Astrocyte (in vitro differentiated cells and primary cell): ENCODE data around the gene GATA2. TPM values are rescaled to one million over a fixed set of nuclear protein-coding genes. Genes with fewer than 3 reads are reported as not detected.

Experiments
- DNase-seq: peaks from one replicate; pipeline ENCODE4 v3.0.0-alpha.2; 2010; ENCODE audit warnings: low read depth
- FAIRE-seq: peaks from 2 replicates; lab custom pipeline; 2011; peaks lifted over from hg19 to GRCh38; lab: Jason Lieb, UNC
- H2AFZ ChIP-seq: 2 replicates; pipeline ENCODE4 v1.6.0; 2012; ENCODE audit warnings: low read depth, low read length, inconsistent platforms
- H3K27ac ChIP-seq: 2 replicates; pipeline ENCODE4 v1.5.1; 2011; ENCODE audit warnings: low read depth, low read length, inconsistent platforms
- H3K27me3 ChIP-seq: 2 replicates; pipeline ENCODE4 v1.6.0; 2011; ENCODE audit warnings: low read length, inconsistent platforms; ENCODE audit not compliant: insufficient read depth
- H3K36me3 ChIP-seq: 2 replicates; pipeline ENCODE4 v1.5.1; 2011; ENCODE audit warnings: low read length, inconsistent platforms; ENCODE audit not compliant: insufficient read depth
- H3K4me1 ChIP-seq: 2 replicates; pipeline ENCODE4 v1.5.1; 2011; ENCODE audit warnings: low read length, inconsistent platforms; ENCODE audit not compliant: insufficient read depth
- H3K4me2 ChIP-seq: 2 replicates; pipeline ENCODE4 v1.6.0; 2012; ENCODE audit warnings: low read length, inconsistent platforms
- H3K4me3 ChIP-seq: 2 replicates; pipeline ENCODE4 v1.5.1; 2011; ENCODE audit warnings: low read depth, mild to moderate bottlenecking, low read length, inconsistent platforms; ENCODE audit not compliant: insufficient read depth
- H3K79me2 ChIP-seq: 2 replicates; pipeline ENCODE4 v1.6.0; 2012; ENCODE audit warnings: mild to moderate bottlenecking, low read length, inconsistent platforms; ENCODE audit not compliant: insufficient read depth
- H3K9ac ChIP-seq: 2 replicates; pipeline ENCODE4 v1.6.0; 2012; ENCODE audit warnings: mild to moderate bottlenecking, low read length, inconsistent platforms
- H3K9me3 ChIP-seq: 2 replicates; pipeline ENCODE4 v1.5.1; 2012; ENCODE audit warnings: low read depth, mild to moderate bottlenecking, low read length, inconsistent platforms; ENCODE audit not compliant: insufficient read depth
- H4K20me1 ChIP-seq: 2 replicates; pipeline ENCODE4 v1.6.0; 2012; ENCODE audit warnings: low read length, inconsistent platforms; ENCODE audit not compliant: insufficient read depth
- H3K27ac Mint-ChIP-seq: one replicate; pipeline ENCODE4 v1.8.0; 2021; ENCODE audit warnings: mild to moderate bottlenecking, mixed read lengths; ENCODE audit not compliant: unreplicated experiment
- H3K27me3 Mint-ChIP-seq: one replicate; pipeline ENCODE4 v1.8.0; 2021; ENCODE audit warnings: low read depth, mixed read lengths; ENCODE audit not compliant: unreplicated experiment
- H3K36me3 Mint-ChIP-seq: one replicate; pipeline ENCODE4 v1.8.0; 2021; ENCODE audit warnings: low read depth, mixed read lengths; ENCODE audit not compliant: unreplicated experiment
- H3K4me1 Mint-ChIP-seq: one replicate; pipeline ENCODE4 v1.8.0; 2021; ENCODE audit warnings: low read depth, mixed read lengths; ENCODE audit not compliant: unreplicated experiment
- H3K4me3 Mint-ChIP-seq: one replicate; pipeline ENCODE4 v1.8.0; 2021; ENCODE audit warnings: mild to moderate bottlenecking, moderate library complexity, mixed read lengths; ENCODE audit not compliant: unreplicated experiment
- H3K9me3 Mint-ChIP-seq: one replicate; pipeline ENCODE4 v1.8.0; 2021; ENCODE audit warnings: mild to moderate bottlenecking, mixed read lengths; ENCODE audit not compliant: unreplicated experiment
- EZH2 ChIP-seq: IDR thresholded peaks from 2 replicates; pipeline ENCODE4 v1.6.1; 2012; ENCODE audit warnings: mild to moderate bottlenecking, low read length, inconsistent platforms; ENCODE audit not compliant: insufficient read depth
- total RNA-seq: library from RNA; stranded (reverse); gene quantifications from 2 replicates; pipeline ENCODE4 v1.2.1, GENCODE V29; 2021
- TF ChIP-seq, protein P1 (sequence below): IDR thresholded peaks from 2 replicates; pipeline ENCODE4 v1.5.1; 2011; ENCODE audit warnings: low read depth, mild to moderate bottlenecking, inconsistent platforms, low read length, moderate library complexity; ENCODE audit not compliant: insufficient read depth

The GATA2 gene
- total RNA-seq, 1 donor from 2014 or later: 1.7 TPM

DNA sequence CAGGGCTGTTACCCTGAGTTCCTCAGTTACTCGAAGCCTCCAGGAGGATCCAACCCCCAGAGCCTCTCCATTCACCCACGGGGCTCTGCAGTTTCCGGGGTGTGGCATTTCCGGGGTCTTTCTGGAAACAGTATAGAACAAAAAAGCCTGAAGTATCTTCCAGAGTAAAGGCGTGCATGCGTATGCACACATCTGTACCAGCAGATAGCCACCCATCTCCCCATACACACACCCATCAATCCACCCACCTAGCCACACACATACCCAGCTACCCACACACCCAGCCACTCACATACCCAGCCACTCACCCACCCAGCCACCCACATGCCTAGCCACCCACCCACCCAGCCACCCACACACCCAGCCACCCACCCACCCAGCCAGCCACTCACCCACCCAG, 23.4 kb downstream of the GATA2 start:
- no peak overlapping the region for H3K4me3 ChIP-seq
- Mint-ChIP-seq H3K9me3 (peaks cover 19% of the 10 kb centered on the region), H3K4me1 (peaks cover 1% of the 10 kb centered on the region), H3K27me3 (peaks cover 79% of the 10 kb centered on the region), H3K4me3 (no peak overlapping the region), H3K27ac (no peak overlapping the region), H3K36me3 (peaks cover 2% of the 10 kb centered on the region)
- H3K4me1 ChIP-seq: no peaks in the 10 kb centered on the region
- H3K36me3 ChIP-seq: no peaks in the 10 kb centered on the region
- no peak overlapping the region for H3K4me2 ChIP-seq
- H3K9me3 ChIP-seq: peaks cover 5% of the 10 kb centered on the region
- FAIRE-seq (no peak), DNase-seq (no peak)
- no peak overlapping the region for H2AFZ ChIP-seq
- no peak overlapping the region for H3K9ac ChIP-seq
- no peak for TF ChIP-seq EZH2
- TF ChIP-seq, protein P1, sequence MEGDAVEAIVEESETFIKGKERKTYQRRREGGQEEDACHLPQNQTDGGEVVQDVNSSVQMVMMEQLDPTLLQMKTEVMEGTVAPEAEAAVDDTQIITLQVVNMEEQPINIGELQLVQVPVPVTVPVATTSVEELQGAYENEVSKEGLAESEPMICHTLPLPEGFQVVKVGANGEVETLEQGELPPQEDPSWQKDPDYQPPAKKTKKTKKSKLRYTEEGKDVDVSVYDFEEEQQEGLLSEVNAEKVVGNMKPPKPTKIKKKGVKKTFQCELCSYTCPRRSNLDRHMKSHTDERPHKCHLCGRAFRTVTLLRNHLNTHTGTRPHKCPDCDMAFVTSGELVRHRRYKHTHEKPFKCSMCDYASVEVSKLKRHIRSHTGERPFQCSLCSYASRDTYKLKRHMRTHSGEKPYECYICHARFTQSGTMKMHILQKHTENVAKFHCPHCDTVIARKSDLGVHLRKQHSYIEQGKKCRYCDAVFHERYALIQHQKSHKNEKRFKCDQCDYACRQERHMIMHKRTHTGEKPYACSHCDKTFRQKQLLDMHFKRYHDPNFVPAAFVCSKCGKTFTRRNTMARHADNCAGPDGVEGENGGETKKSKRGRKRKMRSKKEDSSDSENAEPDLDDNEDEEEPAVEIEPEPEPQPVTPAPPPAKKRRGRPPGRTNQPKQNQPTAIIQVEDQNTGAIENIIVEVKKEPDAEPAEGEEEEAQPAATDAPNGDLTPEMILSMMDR: no peak
- no peak overlapping the region for H3K27ac ChIP-seq
- H3K27me3 ChIP-seq: peaks cover 59% of the 10 kb centered on the region
- no peaks in the 10 kb centered on the region for H3K79me2 ChIP-seq
- H4K20me1 ChIP-seq: no peaks in the 10 kb centered on the region

DNA sequence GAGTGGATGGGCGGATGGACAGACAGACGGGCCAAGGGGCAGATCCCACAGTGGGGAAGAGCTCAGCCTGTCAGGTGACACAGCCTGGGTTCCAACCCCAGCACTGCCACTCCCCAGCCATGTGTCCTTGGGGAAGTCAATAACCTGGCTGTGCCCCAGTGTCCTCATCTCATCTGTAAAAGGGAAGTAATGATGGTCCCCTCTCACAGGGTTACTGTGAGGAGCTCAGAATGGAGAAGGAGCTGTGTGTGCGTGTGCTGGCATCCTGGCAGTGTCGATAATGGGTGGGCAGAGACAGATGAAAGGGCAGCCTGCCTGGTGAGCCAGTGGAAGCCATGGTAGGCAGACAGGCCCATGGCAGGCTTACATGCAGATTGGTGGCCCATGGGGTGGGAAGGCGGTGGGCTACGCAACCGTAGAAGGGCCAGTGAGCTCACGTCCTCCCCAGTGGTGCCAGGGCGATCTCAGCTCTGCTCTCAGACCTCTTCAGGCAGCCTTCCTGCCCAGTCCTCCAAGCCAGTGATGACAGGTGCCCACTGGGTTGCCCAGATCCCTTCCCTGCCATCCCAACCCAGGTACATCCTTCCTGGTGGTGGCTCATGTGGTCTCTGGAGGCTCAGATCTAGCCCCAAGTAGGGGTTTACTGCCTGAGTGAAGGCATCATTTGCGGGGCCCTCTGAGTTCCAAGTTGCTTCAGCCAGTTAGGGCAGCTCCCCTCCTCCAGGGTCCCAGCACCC, 24.0 kb downstream of the GATA2 start:
- Histone ChIP-seq H3K4me2 (no peak overlapping the region), H3K9ac (no peak overlapping the region), H2AFZ (no peak overlapping the region), H4K20me1 (no peaks in the 10 kb centered on the region), H3K4me1 (no peaks in the 10 kb centered on the region), H3K36me3 (no peaks in the 10 kb centered on the region), H3K4me3 (no peak overlapping the region), H3K79me2 (no peaks in the 10 kb centered on the region), H3K9me3 (peaks cover 5% of the 10 kb centered on the region), H3K27ac (no peak overlapping the region), H3K27me3 (peaks cover 56% of the 10 kb centered on the region)
- Mint-ChIP-seq H3K9me3 (peaks cover 19% of the 10 kb centered on the region), H3K4me3 (no peak overlapping the region), H3K27me3 (peaks cover 79% of the 10 kb centered on the region), H3K4me1 (peaks cover 1% of the 10 kb centered on the region), H3K27ac (no peak overlapping the region), H3K36me3 (peaks cover 2% of the 10 kb centered on the region)
- DNase-seq: no peak
- no peak for FAIRE-seq
- TF ChIP-seq EZH2: no peak
- TF ChIP-seq, protein P1: no peak

DNA sequence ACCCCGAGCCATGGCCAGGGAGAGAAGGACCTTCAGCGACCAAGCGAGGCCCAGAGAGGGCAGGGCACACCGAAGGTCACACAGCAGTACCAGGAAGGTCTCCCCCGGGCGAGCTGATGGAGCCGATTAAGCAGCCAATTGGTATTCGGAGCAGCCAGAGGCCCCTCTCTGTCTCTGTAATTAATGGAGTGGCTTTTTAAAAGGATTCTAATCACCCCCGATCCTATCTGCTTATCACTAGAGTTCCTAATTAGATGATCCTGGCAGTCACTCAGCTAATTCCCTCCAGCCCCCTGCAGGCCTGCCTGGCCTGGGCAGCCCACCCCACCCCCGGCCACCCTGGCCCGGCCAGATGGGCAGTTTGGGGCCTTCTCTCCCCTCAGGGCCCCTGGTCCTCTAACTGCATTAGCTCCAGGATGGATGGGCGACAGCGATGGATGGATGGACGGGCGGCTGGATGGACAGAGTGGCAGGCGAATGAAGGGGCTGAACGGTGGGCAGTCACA, 24.7 kb downstream of the GATA2 start:
- Histone ChIP-seq H2AFZ (no peak overlapping the region), H3K27me3 (peaks cover 51% of the 10 kb centered on the region), H3K9me3 (peaks cover 5% of the 10 kb centered on the region), H4K20me1 (no peaks in the 10 kb centered on the region), H3K4me2 (no peak overlapping the region), H3K79me2 (no peaks in the 10 kb centered on the region), H3K36me3 (no peaks in the 10 kb centered on the region), H3K9ac (no peak overlapping the region), H3K27ac (no peak overlapping the region), H3K4me3 (no peak overlapping the region), H3K4me1 (no peaks in the 10 kb centered on the region)
- no peak overlapping the region for H3K4me3 Mint-ChIP-seq
- peaks cover 1% of the 10 kb centered on the region for H3K4me1 Mint-ChIP-seq
- no peak overlapping the region for H3K27ac Mint-ChIP-seq
- peaks cover 76% of the 10 kb centered on the region for H3K27me3 Mint-ChIP-seq
- H3K36me3 Mint-ChIP-seq: peaks cover 2% of the 10 kb centered on the region
- no peak for TF ChIP-seq EZH2
- TF ChIP-seq, protein P1: no peak
- DNase-seq: no peak
- no peak for FAIRE-seq
- peaks cover 19% of the 10 kb centered on the region for H3K9me3 Mint-ChIP-seq
